ENCODE measurements around the gene SLC40A1. TPM values are rescaled to one million over a fixed set of nuclear protein-coding genes. Genes with fewer than 3 reads are reported as not detected.

Gene SLC40A1
- polyA plus RNA-seq, 1 donor from 2014 or later: 12.6 TPM

DNA sequence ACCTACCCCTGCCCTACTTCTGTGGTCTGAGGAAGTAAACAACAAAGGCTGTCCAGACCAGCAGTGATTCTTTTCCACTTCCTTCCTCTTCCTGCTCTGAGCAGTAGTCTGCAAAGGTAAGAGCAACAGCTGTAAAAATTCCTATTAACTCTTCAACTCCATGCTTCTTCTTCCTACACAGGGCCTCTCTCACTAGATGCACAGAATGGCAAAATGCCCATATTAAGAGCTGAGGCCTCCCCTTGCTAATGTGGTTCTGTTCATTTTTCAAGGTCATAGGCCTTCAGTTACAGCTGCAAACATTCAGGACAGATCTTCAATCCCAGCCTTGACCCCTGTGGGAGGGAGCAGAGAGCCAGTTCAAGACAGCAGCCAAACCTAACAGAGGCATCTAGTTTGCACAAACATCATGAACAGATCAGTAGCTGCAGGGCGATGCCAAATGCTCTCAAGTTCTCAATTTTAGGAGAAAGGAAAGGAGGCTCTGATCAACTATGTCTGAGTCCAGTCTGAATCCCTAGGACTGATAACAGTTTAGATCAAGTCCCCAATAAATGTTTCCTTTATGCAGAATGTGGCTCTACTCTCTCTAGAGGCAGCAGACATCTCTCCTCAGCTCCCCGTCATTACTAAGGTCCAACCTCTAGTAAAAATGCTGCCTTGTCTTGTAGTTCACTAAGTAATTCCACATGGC is 20.9 kb downstream of the SLC40A1 start:
- Histone ChIP-seq H3K4me3 (ENCODE audit: low read length) (no peak overlapping the region), H3K27me3 (ENCODE audit: insufficient read depth, low read depth, low read length) (no peaks in the 10 kb centered on the region), H3K36me3 (ENCODE audit: insufficient read depth, low read length) (no peaks in the 10 kb centered on the region), H4K20me1 (ENCODE audit: insufficient read depth) (no peaks in the 10 kb centered on the region), H3F3A (ENCODE audit: insufficient read depth, low read length, poor library complexity, severe bottlenecking) (no peaks in the 10 kb centered on the region), H3K27ac (ENCODE audit: low read length) (no peak overlapping the region), H3K9me3 (ENCODE audit: low read length) (no peaks in the 10 kb centered on the region), H3K9ac (ENCODE audit: low read length) (no peak overlapping the region), H3K9me2 (ENCODE audit: insufficient read depth, low read length) (no peaks in the 10 kb centered on the region), H3K4me2 (ENCODE audit: low read length) (no peak overlapping the region), H3K79me2 (replicated peaks; ENCODE audit: insufficient read depth, low read length) (no peaks in the 10 kb centered on the region), H2AFZ (ENCODE audit: low read depth, low read length) (no peak overlapping the region)
- TF ChIP-seq MXI1 (conservative IDR thresholded peaks at IDR 0.05; ENCODE audit: poor library complexity, severe bottlenecking) (no peak), EZH2 (IDR thresholded peaks at IDR 0.05; ENCODE audit: borderline replicate concordance, insufficient read depth, low read length, poor library complexity, severe bottlenecking) (no peak), TAF1 (IDR thresholded peaks at IDR 0.05; ENCODE audit: low read depth) (no peak), SMC3 (conservative IDR thresholded peaks at IDR 0.05; ENCODE audit: poor library complexity) (no peak), CTCF (IDR thresholded peaks at IDR 0.05; ENCODE audit: poor library complexity, severe bottlenecking) (no peak)
- TF ChIP-seq, protein P1, sequence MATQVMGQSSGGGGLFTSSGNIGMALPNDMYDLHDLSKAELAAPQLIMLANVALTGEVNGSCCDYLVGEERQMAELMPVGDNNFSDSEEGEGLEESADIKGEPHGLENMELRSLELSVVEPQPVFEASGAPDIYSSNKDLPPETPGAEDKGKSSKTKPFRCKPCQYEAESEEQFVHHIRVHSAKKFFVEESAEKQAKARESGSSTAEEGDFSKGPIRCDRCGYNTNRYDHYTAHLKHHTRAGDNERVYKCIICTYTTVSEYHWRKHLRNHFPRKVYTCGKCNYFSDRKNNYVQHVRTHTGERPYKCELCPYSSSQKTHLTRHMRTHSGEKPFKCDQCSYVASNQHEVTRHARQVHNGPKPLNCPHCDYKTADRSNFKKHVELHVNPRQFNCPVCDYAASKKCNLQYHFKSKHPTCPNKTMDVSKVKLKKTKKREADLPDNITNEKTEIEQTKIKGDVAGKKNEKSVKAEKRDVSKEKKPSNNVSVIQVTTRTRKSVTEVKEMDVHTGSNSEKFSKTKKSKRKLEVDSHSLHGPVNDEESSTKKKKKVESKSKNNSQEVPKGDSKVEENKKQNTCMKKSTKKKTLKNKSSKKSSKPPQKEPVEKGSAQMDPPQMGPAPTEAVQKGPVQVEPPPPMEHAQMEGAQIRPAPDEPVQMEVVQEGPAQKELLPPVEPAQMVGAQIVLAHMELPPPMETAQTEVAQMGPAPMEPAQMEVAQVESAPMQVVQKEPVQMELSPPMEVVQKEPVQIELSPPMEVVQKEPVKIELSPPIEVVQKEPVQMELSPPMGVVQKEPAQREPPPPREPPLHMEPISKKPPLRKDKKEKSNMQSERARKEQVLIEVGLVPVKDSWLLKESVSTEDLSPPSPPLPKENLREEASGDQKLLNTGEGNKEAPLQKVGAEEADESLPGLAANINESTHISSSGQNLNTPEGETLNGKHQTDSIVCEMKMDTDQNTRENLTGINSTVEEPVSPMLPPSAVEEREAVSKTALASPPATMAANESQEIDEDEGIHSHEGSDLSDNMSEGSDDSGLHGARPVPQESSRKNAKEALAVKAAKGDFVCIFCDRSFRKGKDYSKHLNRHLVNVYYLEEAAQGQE (IDR thresholded peaks at IDR 0.05; ENCODE audit: borderline replicate concordance): no peak

DNA sequence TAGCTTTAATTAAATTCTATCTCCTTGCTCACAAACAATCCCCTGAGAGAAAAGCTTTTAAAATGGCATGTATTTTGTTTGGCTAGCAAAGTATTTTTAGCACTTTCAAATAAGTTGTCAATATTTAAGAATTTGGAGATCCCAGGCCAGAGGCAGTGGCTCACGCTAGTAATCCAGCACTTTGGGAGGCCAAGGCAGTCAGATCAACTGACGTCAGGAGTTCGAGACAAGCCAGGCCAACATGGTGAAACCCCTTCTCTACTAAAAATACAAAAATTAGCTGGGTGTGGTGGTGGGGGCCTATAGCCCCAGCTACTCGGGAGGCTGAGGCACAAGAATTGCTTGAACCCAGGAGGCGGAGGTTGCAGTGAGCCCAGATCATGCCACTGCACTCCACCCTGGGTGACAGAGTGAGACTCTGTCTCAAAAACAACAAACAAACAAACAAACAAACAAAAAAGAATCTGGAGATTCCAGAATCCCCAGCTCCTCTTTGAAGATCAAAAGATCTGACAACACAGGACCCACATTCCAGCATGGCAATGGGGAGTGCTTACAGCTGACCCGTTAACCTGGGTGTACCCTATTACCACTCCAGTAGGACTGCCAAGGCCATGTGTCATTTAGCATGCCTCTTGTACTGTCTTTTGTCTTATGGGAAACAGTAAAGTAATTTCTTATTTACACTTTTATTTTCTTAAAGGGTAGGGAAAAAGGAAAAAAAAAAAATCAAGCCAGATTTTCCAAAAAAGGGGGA is 21.9 kb downstream of the SLC40A1 start:
- H3K79me2 ChIP-seq (replicated peaks; ENCODE audit: insufficient read depth, low read length): no peaks in the 10 kb centered on the region
- H4K20me1 ChIP-seq (ENCODE audit: insufficient read depth): no peaks in the 10 kb centered on the region
- H3K4me3 ChIP-seq (ENCODE audit: low read length): no peak overlapping the region
- H3K36me3 ChIP-seq (ENCODE audit: insufficient read depth, low read length): no peaks in the 10 kb centered on the region
- H3K9me3 ChIP-seq (ENCODE audit: low read length): no peaks in the 10 kb centered on the region
- no peak overlapping the region for H3K27ac ChIP-seq (ENCODE audit: low read length)
- no peak overlapping the region for H2AFZ ChIP-seq (ENCODE audit: low read depth, low read length)
- no peaks in the 10 kb centered on the region for H3K27me3 ChIP-seq (ENCODE audit: insufficient read depth, low read depth, low read length)
- no peak overlapping the region for H3K4me2 ChIP-seq (ENCODE audit: low read length)
- no peak overlapping the region for H3K9ac ChIP-seq (ENCODE audit: low read length)
- TF ChIP-seq RAD21 (conservative IDR thresholded peaks at IDR 0.05) (no peak), TAF1 (IDR thresholded peaks at IDR 0.05; ENCODE audit: low read depth) (no peak), EZH2 (IDR thresholded peaks at IDR 0.05; ENCODE audit: borderline replicate concordance, insufficient read depth, low read length, poor library complexity, severe bottlenecking) (no peak), MXI1 (conservative IDR thresholded peaks at IDR 0.05; ENCODE audit: poor library complexity, severe bottlenecking) (no peak), EP300 (conservative IDR thresholded peaks at IDR 0.05; ENCODE audit: poor library complexity, severe bottlenecking) (no peak), CTCF (IDR thresholded peaks at IDR 0.05; ENCODE audit: poor library complexity, severe bottlenecking) (no peak), SMC3 (conservative IDR thresholded peaks at IDR 0.05; ENCODE audit: poor library complexity) (no peak), POLR2AphosphoS5 (IDR thresholded peaks at IDR 0.05) (no peak)
- TF ChIP-seq, protein P1 (IDR thresholded peaks at IDR 0.05; ENCODE audit: borderline replicate concordance): no peak
- H3K9me2 ChIP-seq (ENCODE audit: insufficient read depth, low read length): no peaks in the 10 kb centered on the region
- H3F3A ChIP-seq (ENCODE audit: insufficient read depth, low read length, poor library complexity, severe bottlenecking): no peaks in the 10 kb centered on the region

Data from neural cell (in vitro differentiated cells).